GM20000 (cell line): ENCODE data around the gene LATS1.
A peak's percentile ranks its signal among the peaks of the same experiment; 100 is the strongest.

Experiments
- DNase-seq: peaks from one replicate; pipeline ENCODE4 v3.0.0; 2012; ENCODE audit warnings: low spot score
- TF ChIP-seq, protein P1 (sequence below): IDR thresholded peaks from 2 replicates; pipeline ENCODE4 v1.5.1; 2012; ENCODE audit warnings: mild to moderate bottlenecking, control low read depth; ENCODE audit errors: extremely low read depth, missing control alignments

Gene LATS1

DNA sequence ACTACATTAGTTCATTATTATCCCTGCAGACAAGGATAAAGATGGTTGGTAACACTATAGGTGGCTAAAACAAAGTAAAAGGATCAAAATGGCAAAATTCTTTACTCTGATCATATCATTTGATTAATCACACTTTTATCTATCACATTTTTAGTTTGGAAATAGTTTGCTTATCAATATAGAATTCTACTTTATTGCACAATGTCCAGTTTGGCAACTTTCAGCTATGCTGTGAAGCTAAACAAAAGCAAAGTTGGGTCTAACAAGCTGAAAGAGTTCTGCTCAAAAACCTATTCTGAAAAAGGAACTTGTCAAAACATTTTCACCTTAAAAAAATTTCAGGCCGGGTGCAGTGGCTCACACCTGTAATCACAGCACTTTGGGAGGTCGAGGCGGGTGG lies 7.9 kb upstream of the LATS1 start:
- no peak for DNase-seq
- TF ChIP-seq, protein P1, sequence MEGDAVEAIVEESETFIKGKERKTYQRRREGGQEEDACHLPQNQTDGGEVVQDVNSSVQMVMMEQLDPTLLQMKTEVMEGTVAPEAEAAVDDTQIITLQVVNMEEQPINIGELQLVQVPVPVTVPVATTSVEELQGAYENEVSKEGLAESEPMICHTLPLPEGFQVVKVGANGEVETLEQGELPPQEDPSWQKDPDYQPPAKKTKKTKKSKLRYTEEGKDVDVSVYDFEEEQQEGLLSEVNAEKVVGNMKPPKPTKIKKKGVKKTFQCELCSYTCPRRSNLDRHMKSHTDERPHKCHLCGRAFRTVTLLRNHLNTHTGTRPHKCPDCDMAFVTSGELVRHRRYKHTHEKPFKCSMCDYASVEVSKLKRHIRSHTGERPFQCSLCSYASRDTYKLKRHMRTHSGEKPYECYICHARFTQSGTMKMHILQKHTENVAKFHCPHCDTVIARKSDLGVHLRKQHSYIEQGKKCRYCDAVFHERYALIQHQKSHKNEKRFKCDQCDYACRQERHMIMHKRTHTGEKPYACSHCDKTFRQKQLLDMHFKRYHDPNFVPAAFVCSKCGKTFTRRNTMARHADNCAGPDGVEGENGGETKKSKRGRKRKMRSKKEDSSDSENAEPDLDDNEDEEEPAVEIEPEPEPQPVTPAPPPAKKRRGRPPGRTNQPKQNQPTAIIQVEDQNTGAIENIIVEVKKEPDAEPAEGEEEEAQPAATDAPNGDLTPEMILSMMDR = no peak

DNA sequence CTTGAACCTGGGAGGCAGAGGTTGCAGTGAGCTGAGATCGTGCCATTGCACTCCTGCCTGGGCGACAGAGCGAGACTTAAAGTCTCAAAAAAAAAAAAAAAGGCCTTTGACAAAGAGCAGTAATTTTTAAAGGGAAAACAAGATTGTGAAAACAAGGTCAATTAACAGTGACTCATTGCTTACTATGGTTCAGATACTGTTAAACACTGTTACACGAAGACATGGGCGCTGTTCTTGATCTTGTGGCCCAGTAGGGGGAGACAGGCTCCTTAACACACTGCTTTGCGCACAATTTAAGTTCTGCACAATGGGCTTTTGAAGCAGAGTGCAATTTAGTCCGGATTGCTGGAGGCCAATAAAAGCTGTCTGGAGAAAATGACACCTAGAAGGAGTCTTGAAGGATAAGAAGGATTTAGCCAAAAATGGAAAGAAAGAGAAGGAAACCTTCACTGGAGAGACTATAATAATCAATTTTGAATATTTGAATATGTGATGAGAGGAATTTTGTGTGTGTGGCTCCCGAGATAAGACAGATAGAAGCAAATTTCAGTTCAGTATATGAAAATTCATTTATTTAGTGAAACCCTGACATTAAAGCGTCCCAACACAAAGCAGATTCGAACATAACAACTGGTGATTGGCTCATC lies 6.0 kb upstream of the LATS1 start:
- TF ChIP-seq, protein P1 = peak; percentile 31
- no peak for DNase-seq

DNA sequence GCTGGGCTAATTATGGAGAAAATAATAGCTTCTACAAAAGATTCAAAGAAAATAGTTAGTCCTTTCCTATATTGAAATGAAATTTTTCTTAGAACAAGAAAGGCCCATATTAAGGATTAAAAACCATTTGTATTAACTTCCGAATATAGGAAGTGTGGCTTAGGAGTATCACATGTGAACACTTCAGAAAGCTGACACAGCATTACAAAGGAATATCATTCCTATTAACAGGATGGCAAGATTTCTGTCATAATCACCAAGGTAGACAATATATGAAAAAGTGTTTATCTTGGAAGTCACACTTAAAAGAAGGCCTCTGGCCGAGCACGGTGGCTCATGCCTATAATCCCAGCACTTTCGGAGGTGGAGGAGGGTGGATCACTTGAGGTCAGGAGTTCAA lies 5.4 kb upstream of the LATS1 start:
- TF ChIP-seq, protein P1 = no peak
- DNase-seq = no peak

DNA sequence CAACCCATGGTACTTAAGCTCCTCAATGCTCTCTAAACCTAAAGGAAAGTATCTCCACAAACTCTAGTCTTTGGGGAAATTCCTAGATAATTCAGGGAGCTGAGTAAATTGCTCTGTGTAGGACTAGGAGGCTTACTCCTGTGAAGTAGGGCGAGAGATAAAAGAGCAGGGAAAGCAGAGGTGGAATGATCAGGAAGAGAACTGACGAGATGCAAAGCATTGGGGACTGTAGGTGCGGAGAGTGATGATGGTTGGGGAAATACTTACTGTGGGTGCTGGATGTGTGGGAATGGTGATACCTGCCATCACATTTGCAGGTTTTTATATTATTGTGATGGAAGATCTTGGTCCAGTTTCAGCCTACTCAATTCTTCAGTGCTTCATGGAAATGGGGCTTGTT lies 1.6 kb upstream of the LATS1 start:
- DNase-seq = no peak
- TF ChIP-seq, protein P1 = no peak

DNA sequence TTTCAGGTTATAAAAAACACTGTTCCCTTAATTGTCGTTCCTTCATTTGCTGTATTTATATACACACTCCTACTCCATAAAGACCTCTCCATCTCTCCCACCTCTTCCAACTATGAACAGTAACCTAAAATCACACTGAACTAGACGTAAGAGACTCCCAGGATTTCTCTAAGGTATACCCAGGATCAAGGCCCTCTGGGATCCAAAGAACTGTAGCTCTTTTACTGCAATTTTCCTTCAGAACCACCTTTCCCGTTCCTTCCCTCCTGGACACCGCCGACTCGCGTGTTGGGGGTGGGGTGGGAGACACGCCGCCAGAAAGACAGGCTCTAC lies 680 bp downstream of the LATS1 start:
- DNase-seq = no peak
- TF ChIP-seq, protein P1 = no peak

DNA sequence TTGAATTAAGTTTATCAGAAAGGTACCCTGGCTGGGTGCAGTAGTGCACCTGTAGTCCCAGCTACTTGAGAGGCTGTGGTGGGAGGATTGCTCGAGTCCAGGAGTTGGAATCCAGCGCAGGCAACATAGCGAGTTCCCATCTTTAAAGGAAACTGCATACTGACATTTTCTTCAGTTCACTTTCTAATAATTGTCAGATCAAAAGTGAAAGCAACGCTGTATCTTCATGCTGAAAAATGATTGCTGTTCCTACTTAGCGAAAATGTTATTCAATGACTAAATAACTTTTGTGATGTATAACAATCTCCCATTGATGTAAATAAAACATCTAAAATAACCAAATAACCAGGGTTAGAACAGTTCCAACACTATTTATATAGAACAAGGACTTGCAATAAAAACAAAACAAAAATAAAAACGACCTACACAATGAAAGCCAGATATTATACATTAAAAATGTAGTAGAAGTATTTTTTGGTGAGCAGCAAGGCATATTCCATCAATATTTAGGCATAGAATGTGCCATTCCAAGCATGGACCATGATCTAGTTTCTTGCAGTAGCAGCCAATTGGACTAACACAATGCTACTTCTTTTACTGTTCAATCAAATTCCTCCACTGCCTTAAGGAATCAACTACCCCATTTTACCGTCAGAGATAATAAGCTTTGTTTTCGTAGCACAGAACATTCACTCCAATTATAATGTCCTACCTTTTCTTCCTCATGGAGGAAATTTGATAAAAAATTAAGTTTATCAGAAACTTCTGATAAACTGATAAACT lies 1.5 kb downstream of the LATS1 start:
- TF ChIP-seq, protein P1 = no peak
- DNase-seq = peak; percentile 54

DNA sequence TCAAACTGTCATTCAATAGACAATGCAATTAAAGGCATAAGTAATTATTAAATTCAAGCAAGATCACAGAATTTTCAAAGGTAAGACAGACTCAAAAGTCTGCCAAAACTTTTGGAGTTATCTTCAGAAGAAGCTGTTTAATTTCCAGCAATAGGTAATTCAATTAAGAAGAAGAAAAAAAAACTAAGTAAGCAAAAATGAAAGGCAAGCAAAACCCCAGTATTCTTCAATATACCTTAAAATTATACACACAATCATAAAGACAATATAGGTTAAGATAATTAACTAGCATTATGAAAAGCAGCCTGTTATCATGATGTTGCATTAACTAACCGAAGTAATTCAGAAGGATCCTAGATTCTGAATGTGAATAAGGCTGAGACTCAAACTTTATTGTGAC lies 3.5 kb downstream of the LATS1 start:
- TF ChIP-seq, protein P1 = no peak
- DNase-seq = no peak
